HCT116 (cell line): ENCODE measurements around the gene EPG5. TPM values are rescaled to one million over a fixed set of nuclear protein-coding genes. Genes with fewer than 3 reads are reported as not detected.

ENCODE experiments used
- ATAC-seq: fragments of 200-7000 bp; cut with Tn5 transposase; 2 replicates; pipeline ENCODE4 v1.9.1; 2020; ENCODE audit warnings: mild to moderate bottlenecking, moderate library complexity
- BruUV-seq: library from RNA; stranded (reverse); fragments of 400-500 nt; replicated peaks from 2 replicates; lab custom pipeline; 2021; lab: Mats Ljungman, UMichigan
- CTCF ChIA-PET: fragments of 300-600 bp; sonication (Branson Sonifier 250); formaldehyde crosslinking; loops from one replicate; lab custom pipeline; 2021; ENCODE audit warnings: antibody characterized with exemption; lab: Charles Lee
- POLR2A ChIA-PET: fragments of 300-600, 350-600 bp; sonication (Branson Sonifier 250); formaldehyde crosslinking; loops from one replicate; lab custom pipeline; 2021; ENCODE audit warnings: antibody characterized with exemption; lab: Charles Lee
- RAD21 ChIA-PET, 2 experiments: fragments of 300-600 bp; sonication (Branson Sonifier 250); formaldehyde crosslinking; loops; one replicate each; lab custom pipeline; 2023; ENCODE audit warnings: low total read pairs in 2 of 2; ENCODE audit not compliant: uncharacterized antibody in 2 of 2, unreplicated experiment in 2 of 2, low non-redundant PET in 1 of 2; lab: Charles Lee
- DNase-seq: peaks from one replicate; pipeline ENCODE4 v3.0.0-alpha.2; 2010; ENCODE audit warnings: low read depth, low spot score
- H2AFZ ChIP-seq: fragments of 200-600 bp; shearing (Covaris generic), sonication (generic); 2 replicates; pipeline ENCODE4 v1.6.1; 2017; ENCODE audit warnings: low read depth, mixed run types, mixed read lengths, antibody characterized with exemption, low read length; ENCODE audit not compliant: poor library complexity, severe bottlenecking
- H3K27ac ChIP-seq: 2 replicates; pipeline ENCODE4 v1.5.1; 2012; ENCODE audit warnings: low read depth, low read length
- H3K27me3 ChIP-seq: fragments of 200-600 bp; sonication (generic); 2 replicates; pipeline ENCODE4 v1.6.1; 2016; ENCODE audit warnings: mixed run types, low read length, mixed read lengths; ENCODE audit not compliant: insufficient read depth
- H3K36me3 ChIP-seq, 2 experiments: fragments of 200-500 bp in 1 of 2; fragments of 200-600 bp in 1 of 2; sonication (Bioruptor generic) in 1 of 2; sonication (generic) in 1 of 2; 2 replicates each; pipeline versions ENCODE4 v1.5.1 to v1.6.1; 2014 to 2016; ENCODE audit warnings: low read length in 2 of 2, inconsistent platforms in 1 of 2, mixed read lengths in 1 of 2, mixed run types in 1 of 2; ENCODE audit not compliant: insufficient read depth in 2 of 2, control insufficient read depth in 1 of 2
- H3K4me1 ChIP-seq, 2 experiments: fragments of 200-600 bp in 1 of 2; sonication (generic) in 1 of 2; 2 replicates each; pipeline versions ENCODE4 v1.5.1 to v1.6.1; 2012 to 2017; ENCODE audit warnings: low read length in 2 of 2, inconsistent platforms in 1 of 2, mild to moderate bottlenecking in 1 of 2, mixed read lengths in 1 of 2, mixed run types in 1 of 2, moderate library complexity in 1 of 2; ENCODE audit not compliant: insufficient read depth in 2 of 2, control insufficient read depth in 1 of 2
- H3K4me2 ChIP-seq: fragments of 200-600 bp; sonication (generic); 2 replicates; pipeline ENCODE4 v1.6.1; 2017; ENCODE audit warnings: mixed run types, low read length, mixed read lengths
- H3K4me3 ChIP-seq, 2 experiments: fragments of 200-600 bp in 1 of 2; sonication (generic) in 1 of 2; replicated peaks in 1 of 2; 2 replicates each; pipeline ENCODE4 v1.5.1; 2011 to 2016; ENCODE audit warnings: low read length in 2 of 2, control low read depth in 1 of 2, low read depth in 1 of 2, mild to moderate bottlenecking in 1 of 2, mixed read lengths in 1 of 2, mixed run types in 1 of 2
- H3K79me2 ChIP-seq: fragments of 200-600 bp; sonication (generic); 2 replicates; pipeline ENCODE4 v1.6.1; 2017; ENCODE audit warnings: mild to moderate bottlenecking, mixed run types, low read length, moderate library complexity, mixed read lengths; ENCODE audit not compliant: insufficient read depth
- H3K9ac ChIP-seq: fragments of 200-600 bp; sonication (generic); 2 replicates; pipeline ENCODE4 v1.6.1; 2016; ENCODE audit warnings: low read length, mixed read lengths
- H3K9me2 ChIP-seq: fragments of 200-600 bp; sonication (generic), shearing (Covaris generic); 2 replicates; pipeline ENCODE4 v1.6.1; 2017; ENCODE audit warnings: mixed run types, mild to moderate bottlenecking, moderate library complexity; ENCODE audit not compliant: insufficient read depth
- H3K9me3 ChIP-seq, 2 experiments: fragments of 200-500 bp in 1 of 2; fragments of 200-600 bp in 1 of 2; sonication (Bioruptor generic) in 1 of 2; sonication (generic) in 1 of 2; 2 replicates each; pipeline ENCODE4 v1.6.1; 2014 to 2017; ENCODE audit warnings: low read length in 2 of 2, mixed read lengths in 2 of 2, inconsistent platforms in 1 of 2, low read depth in 1 of 2, mild to moderate bottlenecking in 1 of 2, mixed run types in 1 of 2, moderate library complexity in 1 of 2; ENCODE audit not compliant: control insufficient read depth in 1 of 2, insufficient read depth in 1 of 2
- H4K20me1 ChIP-seq: fragments of 200-600 bp; sonication (generic), shearing (Covaris generic); 2 replicates; pipeline ENCODE4 v1.6.1; 2017; ENCODE audit warnings: mixed run types, mild to moderate bottlenecking, moderate library complexity; ENCODE audit not compliant: insufficient read depth
- CBX3 ChIP-seq: IDR thresholded peaks from 2 replicates; pipeline ENCODE4 v1.6.1; 2012; ENCODE audit warnings: low read depth
- CEBPB ChIP-seq: IDR thresholded peaks from 2 replicates; pipeline ENCODE4 v1.6.1; 2012; ENCODE audit warnings: low read depth
- CTCF ChIP-seq, 3 experiments: fragments of 200-600 bp in 1 of 3; sonication (generic) in 1 of 3; IDR thresholded peaks in 2 of 3; conservative IDR thresholded peaks in 1 of 3; 2 replicates each; pipeline ENCODE4 v1.5.1; 2012 to 2017; ENCODE audit warnings: low read depth in 2 of 3, low read length in 2 of 3, antibody characterized with exemption in 1 of 3, borderline replicate concordance in 1 of 3, control low read depth in 1 of 3, mild to moderate bottlenecking in 1 of 3, mixed read lengths in 1 of 3, mixed run types in 1 of 3, moderate library complexity in 1 of 3; ENCODE audit not compliant: insufficient read depth in 1 of 3
- ELF1 ChIP-seq: IDR thresholded peaks from 2 replicates; pipeline ENCODE4 v1.6.1; 2012; ENCODE audit warnings: low read depth, borderline replicate concordance
- FOSL1 ChIP-seq: IDR thresholded peaks from 2 replicates; pipeline ENCODE4 v1.6.1; 2012; ENCODE audit warnings: low read depth
- RAD21 ChIP-seq: IDR thresholded peaks from 2 replicates; pipeline ENCODE4 v1.6.1; 2012; ENCODE audit warnings: low read depth, mild to moderate bottlenecking
- SIN3A ChIP-seq: IDR thresholded peaks from 2 replicates; pipeline ENCODE4 v1.6.1; 2012; ENCODE audit warnings: low read depth
- SRF ChIP-seq: IDR thresholded peaks from 2 replicates; pipeline ENCODE4 v1.6.1; 2012; ENCODE audit warnings: low read depth
- TCF7L2 ChIP-seq: IDR thresholded peaks from 2 replicates; pipeline ENCODE4 v1.7.0; 2011; ENCODE audit warnings: borderline replicate concordance, inconsistent platforms; ENCODE audit not compliant: insufficient read depth, insufficient read length; ENCODE audit errors: extremely low read depth
- intact Hi-C: fragments of 100-400 bp; cut with micrococcal nuclease; formaldehyde crosslinking; loops from 2 replicates; pipeline ENCODE4 v1.10.0; 2022
- total RNA-seq: library from RNA; stranded (reverse); gene quantifications from one replicate; pipeline ENCODE4 v1.2.1, GENCODE V29; 2021; ENCODE audit not compliant: unreplicated experiment
- TF ChIP-seq, protein P1 (sequence below): IDR thresholded peaks from 2 replicates; pipeline ENCODE4 v1.6.1; 2012

Gene EPG5
- total RNA-seq, 1 experiment from 2014 or later = 12.9 TPM

DNA sequence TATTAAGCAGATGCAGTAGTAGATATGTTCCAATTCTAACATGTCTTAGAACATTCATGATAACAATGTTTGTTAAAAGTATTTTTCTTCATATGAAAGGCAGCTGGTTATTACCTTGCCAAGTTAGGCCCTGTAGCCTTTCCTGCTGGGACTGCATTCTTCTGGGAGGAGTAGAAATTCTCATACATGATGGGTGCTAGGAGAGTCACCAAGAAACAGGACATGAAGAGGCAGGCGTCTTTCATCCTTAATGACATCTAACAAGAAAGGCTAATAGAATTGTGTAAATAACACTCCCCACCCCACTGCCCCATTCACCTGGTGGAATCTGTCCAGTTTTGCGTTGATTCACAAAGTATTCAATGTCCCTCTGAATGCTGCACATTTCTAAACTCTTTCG is 24.7 kb upstream of the EPG5 start:
- H3K36me3 ChIP-seq = no peaks in the 10 kb centered on the region
- no peak overlapping the region for H3K27ac ChIP-seq
- DNase-seq (no peak), ATAC-seq (no peak)
- H3K9ac ChIP-seq = no peak overlapping the region
- H4K20me1 ChIP-seq = no peaks in the 10 kb centered on the region
- no peak overlapping the region for H3K4me2 ChIP-seq
- BruUV-seq = no TSS peak
- ChIA-PET RAD21 (no interaction called here), POLR2A (no interaction called here), CTCF (no interaction called here)
- TF ChIP-seq SRF (no peak), RAD21 (no peak), ELF1 (no peak), FOSL1 (no peak), CTCF (IDR thresholded peaks at IDR 0.05 in 2 of 3, conservative IDR thresholded peaks at IDR 0.05 in 1 of 3; ENCODE audit: borderline replicate concordance in 1 of 3, insufficient read depth in 1 of 3, low read depth in 2 of 3, low read length in 2 of 3) (no peak), CBX3 (no peak), SIN3A (no peak), TCF7L2 (no peak), CEBPB (no peak)
- TF ChIP-seq, protein P1, sequence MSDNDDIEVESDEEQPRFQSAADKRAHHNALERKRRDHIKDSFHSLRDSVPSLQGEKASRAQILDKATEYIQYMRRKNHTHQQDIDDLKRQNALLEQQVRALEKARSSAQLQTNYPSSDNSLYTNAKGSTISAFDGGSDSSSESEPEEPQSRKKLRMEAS = no peak
- no peak overlapping the region for H3K4me3 ChIP-seq
- no peaks in the 10 kb centered on the region for H3K79me2 ChIP-seq
- intact Hi-C loops = no loop called here
- H3K27me3 ChIP-seq = no peaks in the 10 kb centered on the region
- no peaks in the 10 kb centered on the region for H3K9me2 ChIP-seq
- H2AFZ ChIP-seq = no peak overlapping the region
- H3K9me3 ChIP-seq = no peaks in the 10 kb centered on the region
- no peaks in the 10 kb centered on the region for H3K4me1 ChIP-seq
